GM18951 (cell line): ENCODE measurements around the gene OSBP.
"Not testable (repeated sequence)": the region's sequence is repeated elsewhere in the genome, so short reads cannot be mapped to it uniquely, and the experiment has no call there.

Source experiments
- POLR2A ChIP-seq: IDR thresholded peaks from 4 replicates; pipeline ENCODE4 v1.6.1; 2011; ENCODE audit warnings: mild to moderate bottlenecking; ENCODE audit not compliant: insufficient read length, insufficient read depth; ENCODE audit errors: extremely low read depth
- in situ Hi-C: fragments of 300-500 bp; cut with MboI; formaldehyde crosslinking; loops from one replicate; pipeline ENCODE4 v1.12.0; 2022; ENCODE audit warnings: low sequenced_read_pairs, mixed read lengths, inconsistent platforms; ENCODE audit not compliant: unreplicated experiment

Gene OSBP

GRCh38 chr11:59553323-59553722, 62.3 kb downstream of the OSBP start:
- no peak for TF ChIP-seq POLR2A

GRCh38 chr11:59552844-59553243, 62.7 kb downstream of the OSBP start:
- in situ Hi-C loops, result no loop called here
- no peak for TF ChIP-seq POLR2A

More at GRCh38 chr11:59553323-59553722, 62.3 kb downstream of the OSBP start:
- in situ Hi-C loops, result no loop called here

GRCh38 chr11:59551659-59552521, 63.7 kb downstream of the OSBP start:
- no peak for TF ChIP-seq POLR2A
- in situ Hi-C loops, result no loop called here

GRCh38 chr11:59550842-59551658, 64.5 kb downstream of the OSBP start:
- no peak for TF ChIP-seq POLR2A
- in situ Hi-C loops, result no loop called here

GRCh38 chr11:59550368-59550841, 65.2 kb downstream of the OSBP start:
- in situ Hi-C loops, result no loop called here
- TF ChIP-seq POLR2A, result no peak

- in situ Hi-C loops, result no loop called here
- TF ChIP-seq POLR2A, result no peak
Observed at GRCh38 chr11:59548309-59548656, 67.3 kb downstream of the OSBP start.

GRCh38 chr11:59547605-59548308, 67.8 kb downstream of the OSBP start:
- in situ Hi-C loops, result not testable (repeated sequence)

GRCh38 chr11:59545179-59546020, 70.2 kb downstream of the OSBP start:
- in situ Hi-C loops, result no loop called here
- TF ChIP-seq POLR2A, result no peak

GRCh38 chr11:59544869-59545178, 70.8 kb downstream of the OSBP start:
- TF ChIP-seq POLR2A, result no peak

GRCh38 chr11:59543713-59544112, 71.9 kb downstream of the OSBP start:
- in situ Hi-C loops, result not testable (repeated sequence)

More at GRCh38 chr11:59544869-59545178, 70.8 kb downstream of the OSBP start:
- in situ Hi-C loops, result no loop called here

- in situ Hi-C loops, result no loop called here
- TF ChIP-seq POLR2A, result no peak
Observed at GRCh38 chr11:59542142-59542810, 73.3 kb downstream of the OSBP start.

- no peak for TF ChIP-seq POLR2A
- in situ Hi-C loops, result no loop called here
Observed at GRCh38 chr11:59534676-59535075, 80.9 kb downstream of the OSBP start.
